NCI-H524 treated with DMSO at 0.1 percent for 48 hours (cell line): ENCODE data around the gene RHBDD3.

Source experiments
- DNase-seq: peaks from one replicate; lab custom pipeline; 2025; lab: John Stamatoyannopoulos, UW

The RHBDD3 gene

DNA sequence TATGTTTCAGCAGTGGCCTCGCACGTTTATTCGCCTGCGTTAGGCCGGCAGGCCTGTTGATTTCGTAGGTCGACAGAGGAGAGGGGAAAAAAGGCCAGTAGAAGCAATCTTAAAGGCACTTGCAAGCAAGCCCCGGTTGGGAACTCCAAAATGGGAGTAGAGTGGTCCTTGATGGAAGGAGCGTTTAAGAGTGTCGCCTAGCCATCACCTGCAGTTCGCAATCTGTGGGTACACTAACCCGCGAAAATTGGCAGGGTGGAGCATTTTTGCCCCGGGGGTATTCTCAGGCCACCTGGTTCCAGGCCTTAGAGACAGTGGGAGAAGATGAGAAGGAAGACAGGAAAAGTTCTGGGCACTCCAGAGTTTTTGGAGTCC lies 1.4 kb upstream of the RHBDD3 start:
- DNase-seq = no peak

DNA sequence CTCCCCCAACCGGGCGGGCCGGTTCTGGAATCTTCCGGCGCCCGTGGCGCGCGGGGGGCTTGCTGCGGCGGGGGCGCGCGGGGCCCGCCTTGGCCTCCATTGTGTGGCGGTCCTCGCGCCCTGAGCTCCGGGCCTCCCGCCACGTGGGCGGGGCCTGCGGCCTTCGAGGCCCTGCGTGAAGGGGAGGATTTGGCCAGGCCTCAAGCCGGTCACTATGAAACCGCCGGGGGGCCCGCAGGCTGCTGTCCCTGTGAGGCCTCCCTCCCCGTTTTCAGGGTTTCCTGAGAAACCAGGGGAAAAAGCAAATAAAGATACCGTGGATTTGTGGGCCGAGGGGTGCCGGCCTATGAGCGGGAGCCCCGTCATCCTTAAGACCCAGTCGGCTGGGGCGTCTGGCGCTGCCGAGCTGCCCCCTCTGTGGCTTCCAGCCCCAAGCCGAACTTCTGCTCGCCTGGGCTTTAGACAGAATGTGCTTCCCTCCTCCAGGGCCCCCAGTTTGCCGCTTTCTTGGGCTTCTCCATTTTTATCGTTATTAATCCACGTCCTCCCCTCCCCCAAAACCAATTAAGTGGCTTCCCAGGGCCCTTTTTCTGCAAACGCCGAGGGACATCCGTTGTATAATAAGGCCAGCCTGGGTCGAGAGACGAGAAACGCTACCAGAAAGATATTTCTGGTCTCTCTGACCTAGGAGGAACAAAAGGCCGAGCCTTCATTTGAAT lies 889 bp upstream of the RHBDD3 start:
- DNase-seq = no peak

DNA sequence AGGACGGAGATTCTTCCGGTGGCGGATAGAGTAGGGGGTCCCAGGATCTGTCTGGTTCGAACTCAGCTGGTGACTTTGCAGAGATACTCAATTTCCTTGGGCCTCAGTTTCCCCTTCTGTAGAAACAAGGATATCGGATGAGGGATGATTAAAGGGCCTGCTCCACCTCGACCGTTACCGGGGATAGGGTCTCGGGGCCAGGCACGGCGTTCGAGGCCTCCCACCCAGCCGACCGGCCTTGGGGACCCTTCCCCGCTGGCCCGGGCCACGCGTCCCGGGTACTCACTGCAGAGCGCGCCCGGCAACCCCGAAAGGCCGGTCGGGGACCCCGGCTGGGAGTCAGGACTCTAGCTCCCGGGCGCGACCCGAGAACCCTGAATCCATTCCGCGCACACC lies 321 bp downstream of the RHBDD3 start:
- no peak for DNase-seq

DNA sequence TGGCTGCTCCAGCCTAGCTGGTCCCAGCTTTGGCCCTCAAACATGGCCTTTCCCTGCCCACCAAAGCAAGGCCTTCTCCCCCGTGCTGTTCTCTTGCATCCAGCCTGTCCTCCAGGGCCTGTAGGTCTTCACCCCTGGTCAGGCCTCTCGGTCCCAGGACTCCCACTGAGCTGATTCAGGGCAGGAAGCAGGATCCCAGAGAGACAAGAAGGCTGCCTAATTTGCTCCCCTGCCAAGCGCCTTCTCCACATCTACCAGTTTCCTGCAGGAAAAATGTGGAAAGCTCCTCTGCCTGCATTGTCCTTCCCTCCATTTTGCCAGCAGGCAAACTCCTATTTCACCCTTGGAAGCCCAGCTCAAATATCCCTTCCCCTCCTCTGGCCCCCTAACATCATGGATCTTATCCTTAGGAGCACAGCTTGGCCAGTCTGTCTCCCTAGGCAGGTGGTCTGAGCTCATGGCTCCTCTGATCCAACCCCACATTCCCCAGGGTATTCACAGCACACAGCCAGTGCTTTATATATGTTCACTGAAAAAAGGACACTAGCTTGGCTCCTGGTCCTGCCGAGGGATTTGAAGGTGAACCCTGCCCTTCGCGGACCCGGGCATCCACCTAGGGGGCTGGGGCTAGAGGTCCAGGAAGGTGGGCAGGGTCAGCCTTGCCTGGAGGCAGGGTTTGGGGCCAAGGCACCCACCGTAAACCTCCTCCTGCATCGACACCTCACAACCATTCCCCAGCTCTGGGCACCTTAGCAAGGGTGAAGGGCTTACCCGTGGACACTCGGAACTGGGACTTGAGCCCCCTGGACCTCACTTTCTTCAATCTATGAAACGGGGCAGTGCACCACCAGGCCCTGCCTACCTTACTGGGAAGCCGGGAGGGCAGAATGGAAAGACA lies 968 bp downstream of the RHBDD3 start:
- DNase-seq = no peak

DNA sequence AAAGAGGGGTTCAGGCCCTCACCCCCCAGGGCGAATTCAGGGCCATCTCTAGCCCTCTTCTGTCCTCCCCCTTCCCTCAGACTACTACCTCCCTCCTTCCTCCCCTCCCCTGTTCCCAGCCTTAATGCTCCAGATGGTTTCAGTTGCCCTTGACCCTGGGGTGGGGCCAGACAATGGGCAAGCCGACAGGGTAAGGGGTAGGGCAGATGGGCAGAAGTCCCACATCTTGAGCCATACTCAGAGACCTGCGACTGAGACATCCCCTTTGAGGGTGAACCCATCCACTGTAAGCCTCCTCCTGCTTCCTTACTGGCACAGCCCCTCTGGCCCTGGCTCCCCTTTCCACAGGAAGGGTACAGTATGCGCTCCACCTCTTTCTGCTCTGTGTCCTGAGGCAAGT lies 1.9 kb downstream of the RHBDD3 start:
- no peak for DNase-seq

DNA sequence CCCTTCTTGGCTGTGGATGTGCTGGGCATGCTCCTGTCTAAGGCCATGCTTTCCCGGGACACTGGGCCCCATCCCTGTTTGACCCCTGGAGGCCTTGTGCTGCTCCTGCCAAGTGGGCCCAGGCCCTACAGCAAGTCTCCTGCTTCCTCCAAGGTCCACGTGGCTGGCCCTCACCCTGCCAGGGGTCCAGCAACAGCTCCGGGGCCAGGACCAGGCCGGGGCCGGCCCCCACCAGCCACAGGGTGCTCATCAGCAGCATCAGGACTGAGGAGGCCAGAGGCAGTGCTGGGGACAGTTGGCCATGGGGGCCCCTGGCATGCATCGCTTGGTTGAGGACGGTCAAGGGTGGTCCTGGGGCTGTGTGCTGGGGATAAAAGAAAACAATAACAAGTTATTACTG lies 2.5 kb downstream of the RHBDD3 start:
- DNase-seq = no peak

DNA sequence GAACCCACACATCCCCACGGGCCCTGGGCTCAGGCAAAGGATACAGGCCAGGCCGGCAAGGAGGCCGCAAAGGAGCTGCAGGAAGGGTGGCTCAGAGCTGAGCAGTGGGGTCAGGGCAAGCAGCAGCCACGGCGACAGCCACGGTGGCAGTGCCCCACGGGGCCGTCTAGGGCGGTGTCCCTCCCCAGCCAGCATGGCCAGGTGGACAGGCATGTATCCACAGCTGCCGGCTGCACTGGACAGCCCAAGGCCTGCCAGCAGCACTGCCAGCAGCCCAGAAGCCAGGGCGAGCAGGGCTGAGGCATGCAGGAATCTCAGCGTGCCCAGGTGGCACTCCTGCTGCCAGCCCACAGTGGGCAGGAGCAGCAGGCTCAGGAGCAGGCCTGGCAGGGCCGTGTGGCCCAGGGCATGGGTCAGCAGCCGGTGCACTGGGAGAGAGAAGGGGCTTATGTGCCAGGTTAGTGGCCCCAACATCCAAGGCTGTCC lies 3.9 kb downstream of the RHBDD3 start:
- DNase-seq = no peak

DNA sequence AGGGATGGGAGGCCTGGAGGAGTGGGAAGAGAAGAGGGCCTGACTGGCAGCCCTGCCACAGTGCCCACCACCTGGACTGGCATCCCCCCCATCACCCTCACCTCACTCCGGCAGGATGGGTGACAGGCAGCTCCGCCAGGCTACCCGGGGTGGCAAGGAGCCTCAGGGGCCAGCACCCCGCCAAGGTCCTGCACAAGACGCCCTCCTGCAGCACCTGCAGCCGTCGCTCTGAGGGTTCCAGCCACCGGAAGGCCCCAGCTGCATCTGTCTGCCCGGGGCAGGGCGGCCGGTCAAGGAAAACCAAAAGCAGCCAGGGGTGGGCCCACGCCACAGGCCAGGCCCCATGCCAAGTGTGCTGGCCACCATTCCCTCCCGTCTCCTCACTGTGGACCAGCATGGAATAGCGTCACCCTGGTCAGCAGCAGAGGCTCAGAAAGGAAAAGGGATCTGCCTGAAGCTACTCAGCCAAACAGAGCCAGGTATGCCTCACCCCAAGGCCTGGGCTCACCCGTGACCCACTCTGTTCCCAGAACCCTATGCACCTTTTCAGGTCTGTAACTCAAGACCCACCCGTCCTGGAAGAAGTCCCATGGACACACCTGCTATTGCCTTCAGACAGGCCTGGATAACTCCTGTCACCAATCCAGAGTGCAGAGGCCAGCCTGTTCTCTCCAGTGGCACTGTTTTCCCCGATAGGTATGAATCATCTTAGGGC lies 7.0 kb downstream of the RHBDD3 start:
- DNase-seq = no peak

DNA sequence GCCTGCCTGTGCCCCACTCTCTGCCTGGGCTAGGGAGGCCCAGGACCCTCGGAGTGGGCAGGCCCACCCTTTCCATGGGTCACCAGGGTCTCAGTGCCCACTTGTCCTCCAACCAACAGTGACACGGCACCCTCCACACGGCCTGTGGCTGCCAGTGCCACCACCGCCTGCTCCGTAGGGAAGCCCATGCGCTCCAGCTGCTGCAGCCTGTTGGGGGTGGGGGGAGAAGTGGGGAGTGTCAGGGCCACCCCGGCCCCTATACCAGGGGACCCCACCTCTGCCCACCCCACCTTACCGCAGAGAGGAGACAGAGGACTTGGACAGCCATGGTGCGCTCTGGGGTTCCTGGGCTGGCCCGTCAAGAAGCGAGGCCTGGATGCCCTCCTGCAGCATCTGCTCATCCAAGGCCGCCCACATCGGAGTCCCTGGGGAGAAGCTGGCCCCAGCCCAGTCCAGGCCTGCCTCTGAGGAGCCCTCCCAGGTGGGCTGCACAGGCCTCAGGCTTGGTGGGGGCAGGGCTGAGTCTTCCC lies 7.7 kb downstream of the RHBDD3 start:
- DNase-seq = no peak

DNA sequence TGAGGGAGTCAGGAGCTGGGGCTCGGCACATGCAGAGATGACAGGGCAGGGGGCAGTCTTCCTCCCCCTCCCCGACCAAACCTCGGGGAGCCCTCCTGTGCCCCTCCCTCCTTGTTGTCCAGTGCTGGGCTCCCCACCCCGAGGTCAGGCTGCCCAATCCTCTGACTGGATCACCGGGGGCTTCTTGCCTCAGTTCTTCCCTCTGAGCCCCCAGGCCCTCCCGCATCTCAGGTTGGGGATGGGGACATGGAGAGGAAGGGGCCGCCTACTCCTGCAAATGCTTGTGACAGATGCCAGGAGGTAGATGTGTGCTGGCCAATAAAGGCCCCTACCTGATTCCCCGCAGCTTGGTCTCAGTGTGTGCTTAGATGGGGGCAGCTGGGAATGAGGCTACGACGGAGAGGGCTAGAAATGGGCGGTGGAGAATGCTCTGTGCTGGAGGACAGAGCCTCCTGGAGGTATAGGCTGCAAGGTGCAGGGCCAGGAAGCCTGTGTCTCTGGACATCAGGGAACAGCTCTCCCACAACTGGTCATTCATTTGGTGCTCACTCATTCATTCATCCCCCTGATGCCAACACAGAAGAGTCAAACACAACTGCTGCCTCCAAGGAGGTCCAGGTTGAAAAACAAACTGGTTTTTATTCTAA lies 8.4 kb downstream of the RHBDD3 start:
- no peak for DNase-seq

DNA sequence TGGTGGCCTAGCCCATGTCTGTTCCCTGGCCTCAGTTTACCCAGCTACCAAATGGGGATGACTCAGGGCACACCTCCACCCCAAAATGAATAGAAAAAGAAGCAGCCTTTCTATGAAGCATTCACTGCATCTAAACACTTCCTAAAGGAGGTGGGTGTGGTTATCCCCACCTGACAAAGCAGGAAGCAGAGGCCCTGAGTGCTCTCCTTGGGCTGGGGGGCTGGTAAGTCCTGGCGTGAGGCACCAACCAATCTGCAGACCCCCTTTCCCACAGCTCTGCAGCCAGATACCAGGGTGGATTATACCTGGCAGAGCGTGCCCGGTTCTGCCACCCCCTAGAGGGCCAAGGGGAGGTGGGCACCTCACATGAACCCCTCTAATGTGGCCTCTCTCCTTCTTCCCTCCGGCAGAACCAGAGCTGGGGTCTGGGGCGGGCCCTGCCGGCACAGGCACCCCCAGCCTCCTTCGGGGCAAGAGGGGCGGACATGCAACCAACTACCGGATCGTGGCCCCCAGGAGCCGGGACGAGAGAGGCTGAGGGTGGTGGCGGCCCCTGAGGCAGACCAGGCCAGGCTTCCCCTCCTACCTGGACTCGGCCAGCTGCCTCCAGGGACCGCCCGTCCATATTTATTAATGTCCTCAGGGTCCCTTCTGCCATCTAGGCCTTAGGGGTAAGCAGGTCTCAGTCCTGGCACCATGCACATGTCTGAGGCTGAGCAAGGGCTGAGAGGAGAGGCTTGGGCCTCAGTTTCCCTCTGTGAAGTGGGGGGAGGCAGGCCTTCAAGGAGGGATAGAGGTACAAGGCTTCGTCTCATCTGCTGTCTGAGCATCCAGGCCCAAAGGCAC lies 9.2 kb downstream of the RHBDD3 start:
- DNase-seq = no peak

DNA sequence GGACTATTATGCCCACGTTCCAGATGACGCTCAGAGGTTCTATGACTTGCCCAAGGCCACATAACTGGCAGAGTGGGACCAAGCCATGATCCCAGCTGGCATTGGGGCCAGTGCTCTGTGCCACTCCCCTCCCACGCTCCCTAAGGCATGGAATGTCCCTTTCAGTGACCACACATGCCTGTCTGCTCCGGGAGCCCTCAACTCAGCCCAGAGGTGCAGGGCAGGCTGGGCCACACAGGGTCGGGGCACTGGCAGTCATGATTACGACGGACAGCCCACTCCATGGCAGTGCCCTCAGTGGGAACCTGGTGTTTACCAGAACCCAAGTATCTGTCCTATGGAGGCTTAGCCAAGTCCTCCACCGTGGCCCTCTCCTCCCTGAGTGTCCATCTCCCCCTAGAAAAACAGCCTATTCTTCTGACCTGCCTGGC lies 10.0 kb downstream of the RHBDD3 start:
- no peak for DNase-seq

DNA sequence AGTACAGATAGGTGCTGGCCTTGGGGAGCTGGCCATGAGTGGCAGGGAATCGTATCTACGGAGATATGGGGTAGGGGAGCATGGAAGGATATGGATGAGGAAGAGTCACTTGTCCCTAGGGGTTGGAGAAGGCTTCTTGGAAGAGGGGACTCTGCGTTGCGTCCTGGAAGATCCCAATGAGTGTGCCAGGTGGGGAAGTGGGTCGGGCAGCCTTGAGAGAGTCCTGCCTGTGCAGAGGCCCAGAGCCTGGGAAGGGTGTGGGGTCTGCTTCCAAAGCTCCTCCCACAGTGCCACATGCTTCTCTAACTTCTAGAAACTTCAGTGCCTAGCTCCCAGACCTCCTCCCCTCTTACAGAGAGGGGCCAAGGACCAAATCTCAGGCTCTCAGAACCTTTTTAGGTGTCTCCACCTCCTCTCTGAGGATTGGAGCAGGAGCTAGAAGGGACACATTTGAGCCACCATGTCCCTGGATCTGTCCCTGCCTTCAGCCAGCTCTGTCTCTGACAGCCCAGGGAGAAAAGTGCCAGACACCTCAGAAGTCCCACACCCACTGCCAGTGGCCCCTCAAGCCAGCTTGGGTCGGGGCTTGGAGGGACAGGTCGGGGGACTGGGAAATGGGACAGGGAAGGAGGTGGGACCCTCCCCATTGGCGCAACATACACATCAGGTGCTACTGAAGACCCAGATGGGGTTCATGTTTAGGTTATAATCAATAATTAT lies 11.0 kb downstream of the RHBDD3 start:
- no peak for DNase-seq

DNA sequence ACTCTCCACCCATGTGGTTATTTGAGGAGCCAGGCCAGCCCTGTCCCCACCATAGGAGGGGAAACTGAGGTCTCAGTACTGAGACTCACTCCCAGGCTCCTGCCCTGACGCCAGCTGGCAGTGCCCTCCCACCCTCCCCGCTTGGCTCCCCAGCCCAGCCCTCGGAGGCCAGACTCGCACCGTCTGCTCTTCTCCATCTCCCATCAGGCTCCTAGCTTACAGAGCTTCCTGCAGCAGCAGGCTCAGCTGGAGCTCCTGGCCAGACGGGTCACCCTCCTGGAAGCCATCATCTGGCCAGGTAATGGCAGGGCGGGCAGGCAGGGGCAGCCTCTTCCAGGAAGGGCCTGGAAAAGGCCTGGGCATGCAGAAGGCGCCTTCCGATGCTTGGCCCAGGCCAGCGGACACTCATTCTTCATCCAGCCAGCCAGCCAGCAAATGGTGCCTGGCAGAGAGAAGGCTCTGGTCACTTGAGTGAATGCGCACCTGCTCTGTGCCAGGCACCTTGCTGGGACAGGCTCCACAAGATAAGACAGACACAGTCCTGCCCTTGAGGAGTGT lies 12.6 kb downstream of the RHBDD3 start:
- no peak for DNase-seq

DNA sequence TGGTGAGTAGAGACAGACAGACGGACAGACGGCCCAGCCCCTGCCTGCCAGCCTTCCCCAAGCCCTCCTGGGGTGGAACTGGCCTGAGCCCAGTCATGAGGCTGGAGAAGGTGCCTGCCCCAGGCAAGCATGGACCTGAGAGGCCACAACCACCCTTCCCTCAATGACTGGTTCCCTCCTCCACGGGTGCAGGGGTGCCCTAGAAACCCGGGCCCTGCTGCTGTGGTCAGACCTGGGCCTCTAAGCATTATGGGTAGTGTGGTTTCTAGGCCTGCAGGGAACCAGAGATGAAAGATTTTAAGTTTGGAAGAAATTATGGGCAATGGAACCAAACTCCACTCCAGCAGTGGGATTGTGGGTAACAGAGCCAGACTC lies 13.5 kb downstream of the RHBDD3 start:
- no peak for DNase-seq

DNA sequence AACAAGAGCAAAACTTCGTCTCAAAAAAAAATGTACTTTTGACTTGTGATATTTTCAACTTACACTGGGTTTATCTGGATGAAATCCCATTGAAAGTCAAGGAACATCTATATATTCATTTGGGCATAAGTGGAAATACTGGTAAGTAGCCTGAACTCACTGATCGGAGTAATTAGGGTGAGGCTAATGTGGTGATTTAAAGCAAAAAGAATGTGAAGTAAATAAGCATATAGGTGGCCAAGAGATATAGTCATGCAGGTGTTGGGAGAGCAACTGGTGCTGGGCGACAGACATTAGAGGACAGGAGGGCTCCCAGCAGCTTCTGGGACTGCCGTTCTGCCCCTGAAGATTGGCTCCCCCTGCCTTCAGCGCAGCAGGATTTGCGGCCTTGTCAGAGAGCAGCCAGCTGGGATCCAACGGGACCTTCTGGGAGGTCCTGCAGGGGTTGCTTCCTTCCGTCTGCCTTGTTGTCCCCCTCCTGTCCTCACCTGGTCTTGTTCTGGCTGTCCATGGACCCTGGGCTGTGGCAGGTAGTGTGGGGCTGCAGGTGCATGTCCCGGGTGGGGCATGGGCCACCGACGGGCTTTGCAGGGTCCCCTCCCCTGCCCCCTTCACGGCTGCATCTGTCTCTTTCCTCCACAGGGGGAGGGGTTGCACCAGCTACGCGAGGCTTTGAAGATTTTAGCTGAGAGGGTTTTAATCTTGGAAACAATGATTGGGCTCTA lies 14.1 kb downstream of the RHBDD3 start:
- DNase-seq = no peak

DNA sequence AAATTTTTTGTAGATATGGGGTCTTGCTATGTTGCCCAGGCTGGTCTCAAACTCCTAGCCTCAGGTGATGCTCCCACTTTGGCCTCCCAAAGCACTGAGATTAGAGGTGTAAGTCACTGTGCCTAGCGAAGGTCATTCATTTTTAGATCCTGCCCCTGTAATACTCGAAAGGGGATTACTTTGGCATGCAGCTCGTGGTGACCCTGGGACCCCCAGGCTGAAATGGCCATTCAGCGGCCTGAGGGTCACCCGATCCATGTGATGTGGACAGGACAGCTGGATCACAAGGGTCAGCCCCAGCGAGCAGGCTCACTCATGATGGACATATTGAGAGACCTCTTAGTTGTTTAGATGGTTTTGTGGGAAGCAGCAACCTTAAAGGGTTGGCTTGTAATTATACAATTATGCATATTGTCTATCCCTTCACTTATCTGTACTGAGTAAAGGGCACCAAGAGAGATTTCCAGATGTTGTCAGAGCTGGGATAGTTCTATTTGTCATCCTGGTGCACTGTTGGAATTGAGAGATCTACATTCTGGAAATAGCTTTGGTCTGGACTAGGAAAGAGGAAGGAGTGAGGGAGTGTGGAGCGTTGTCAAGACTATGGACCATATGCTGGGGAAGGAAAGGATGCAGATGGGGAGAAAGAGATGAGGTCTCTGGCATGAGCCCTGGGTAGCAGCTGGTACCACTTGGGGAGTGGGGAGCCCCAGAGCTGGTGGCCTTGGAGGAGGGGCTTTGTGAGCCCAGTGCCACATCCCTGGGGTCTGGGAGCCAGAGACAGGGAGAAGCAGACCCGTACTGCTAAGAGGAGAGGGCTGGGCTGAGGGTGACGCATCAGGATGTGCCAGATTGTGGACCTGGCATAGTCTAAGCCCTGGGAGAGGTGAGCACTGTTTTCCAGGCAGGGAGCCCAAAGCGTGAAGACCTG lies 15.5 kb downstream of the RHBDD3 start:
- no peak for DNase-seq

DNA sequence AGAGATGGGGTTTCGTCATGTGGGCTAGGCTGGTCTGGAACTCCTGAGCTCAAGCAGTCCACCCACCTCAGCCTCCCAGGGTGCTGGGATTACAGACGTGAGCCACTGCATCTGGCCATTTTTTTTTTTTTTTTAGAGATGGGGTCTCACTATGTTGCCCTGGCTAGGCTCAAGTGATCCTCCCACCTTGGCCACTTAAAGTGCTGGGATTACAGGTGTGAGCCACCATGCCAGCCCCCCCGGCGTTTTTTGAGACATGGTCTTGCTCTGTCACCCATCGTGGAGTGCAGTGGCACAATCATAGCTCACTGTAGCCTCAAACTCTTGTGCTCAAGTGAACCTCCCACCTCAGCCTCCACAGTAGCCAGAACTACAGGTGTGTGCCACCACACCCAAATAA lies 16.5 kb downstream of the RHBDD3 start:
- DNase-seq = no peak
